BJ (cell line): ENCODE results near the gene NUDT16L1. TPM values are rescaled to one million over a fixed set of nuclear protein-coding genes. Genes with fewer than 3 reads are reported as not detected.

ENCODE experiments used
- CTCF ChIA-PET: fragments of 350-600 bp; formaldehyde crosslinking; extraction: SDS; loops from one replicate; lab custom pipeline; 2021; ENCODE audit warnings: antibody characterized with exemption, inconsistent platforms; lab: Yijun Ruan, JAX
- POLR2A ChIA-PET: fragments of 300-600 bp; sonication (Branson Sonifier 250); formaldehyde crosslinking; extraction: SDS; loops from one replicate; lab custom pipeline; 2021; ENCODE audit warnings: antibody characterized with exemption; lab: Charles Lee
- DNase-seq: peaks from one replicate; pipeline ENCODE4 v3.0.0-alpha.2; 2011; ENCODE audit warnings: low read depth
- H3K27me3 ChIP-seq: 2 replicates; pipeline ENCODE4 v1.6.0; 2011; ENCODE audit warnings: low read length; ENCODE audit not compliant: control insufficient read depth, insufficient read depth
- H3K36me3 ChIP-seq: 2 replicates; pipeline ENCODE4 v1.5.1; 2011; ENCODE audit warnings: low read length; ENCODE audit not compliant: control insufficient read depth, insufficient read depth
- H3K4me3 ChIP-seq: 2 replicates; pipeline ENCODE4 v1.5.1; 2011; ENCODE audit warnings: low read depth, mild to moderate bottlenecking, control low read depth, low read length
- CTCF ChIP-seq: IDR thresholded peaks from 2 replicates; pipeline ENCODE4 v1.5.1; 2011; ENCODE audit warnings: low read depth, mild to moderate bottlenecking, control low read depth, inconsistent platforms, low read length, moderate library complexity; ENCODE audit not compliant: insufficient read depth
- polyA plus RNA-seq: library from polyadenylated mRNA; depleted of rRNA; stranded (reverse); fragments of >200 nt; gene quantifications from 2 replicates; pipeline ENCODE4 v1.2.3, GENCODE V29; 2011

The NUDT16L1 gene
- polyA plus RNA-seq, 1 experiment = 33.3 TPM

GRCh38 chr16:4704491-4704890 is 11.1 kb downstream of the NUDT16L1 start:
- Histone ChIP-seq H3K4me3 (no peak overlapping the region), H3K27me3 (no peaks in the 10 kb centered on the region), H3K36me3 (peaks cover 25% of the 10 kb centered on the region)
- ChIA-PET CTCF (interaction anchor here (1.2 kb wide), 1 partner anchor 252 kb away, joined by 4 read pairs; no protein-coding TSS in a partner anchor), POLR2A (no interaction called here)
- no peak for TF ChIP-seq CTCF
- no peak for DNase-seq

DNA sequence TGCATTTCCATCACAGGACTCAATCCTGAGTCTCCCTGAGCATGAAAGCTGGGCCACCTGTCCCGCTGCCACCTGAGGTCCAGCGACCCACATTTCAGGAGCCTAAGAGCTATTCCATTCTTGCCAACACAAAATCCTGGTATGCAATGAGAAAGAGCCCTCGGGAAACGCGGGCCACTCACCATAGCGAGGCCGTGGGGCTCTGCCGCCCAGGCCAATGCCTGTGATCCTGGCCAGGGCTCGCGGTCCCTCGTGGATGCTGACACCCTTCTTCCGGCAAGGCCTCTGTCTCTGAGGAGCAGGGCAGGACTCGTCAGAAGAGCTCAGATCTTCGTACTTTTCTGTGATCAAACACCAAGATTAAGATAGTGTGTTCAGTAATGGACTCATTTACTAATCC is 11.6 kb downstream of the NUDT16L1 start:
- TF ChIP-seq CTCF = no peak
- ChIA-PET POLR2A (no interaction called here), CTCF (interaction anchor here (1.2 kb wide), 1 partner anchor 251 kb away, joined by 4 read pairs; no protein-coding TSS in a partner anchor)
- DNase-seq = no peak
- no peak overlapping the region for H3K4me3 ChIP-seq
- no peaks in the 10 kb centered on the region for H3K27me3 ChIP-seq
- H3K36me3 ChIP-seq = peaks cover 25% of the 10 kb centered on the region

DNA sequence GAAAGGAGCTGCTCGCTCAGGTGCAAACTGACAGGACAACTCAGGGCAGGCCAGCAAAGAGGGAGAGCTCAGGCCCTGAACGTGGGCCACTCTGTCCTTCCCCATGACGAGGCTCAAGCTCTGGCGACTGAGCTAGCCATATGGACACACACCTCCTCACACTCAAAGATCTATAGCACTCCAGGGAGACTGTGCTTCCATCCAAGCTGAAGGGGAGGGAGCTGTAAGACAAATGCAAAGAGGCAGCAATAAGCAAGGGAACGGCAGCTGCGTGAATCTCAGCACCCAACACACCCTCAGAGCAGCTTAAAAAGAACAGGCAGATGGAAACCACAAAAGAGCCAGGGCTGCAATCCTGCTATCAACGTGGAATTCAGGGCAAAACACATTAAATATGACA is 13.5 kb downstream of the NUDT16L1 start:
- Histone ChIP-seq H3K27me3 (no peaks in the 10 kb centered on the region), H3K4me3 (no peak overlapping the region), H3K36me3 (peaks cover 14% of the 10 kb centered on the region)
- no peak for DNase-seq
- ChIA-PET CTCF (no interaction called here), POLR2A (no interaction called here)
- TF ChIP-seq CTCF = no peak

DNA sequence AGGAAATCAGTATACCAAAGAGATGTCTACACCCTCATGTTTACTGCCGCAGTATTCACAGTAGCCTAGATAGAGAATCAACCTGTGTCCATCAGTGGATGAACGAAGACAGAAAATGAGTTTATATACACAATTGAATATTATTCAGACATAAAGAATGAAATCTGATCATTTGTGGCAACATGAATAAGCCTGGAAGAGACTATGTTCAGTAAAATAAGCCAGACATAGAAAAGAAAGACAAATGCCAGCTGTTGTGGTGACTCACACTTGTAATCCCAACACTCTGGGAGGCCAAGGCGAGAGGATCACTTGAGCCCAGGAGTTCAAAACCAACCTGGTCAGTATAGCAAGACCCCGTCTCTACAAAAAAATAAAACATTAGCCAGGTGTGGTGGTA is 16.1 kb downstream of the NUDT16L1 start:
- Histone ChIP-seq H3K4me3 (no peak overlapping the region), H3K36me3 (peaks cover 14% of the 10 kb centered on the region), H3K27me3 (no peaks in the 10 kb centered on the region)
- CTCF ChIA-PET = no interaction called here
- DNase-seq = no peak
- no peak for TF ChIP-seq CTCF
- POLR2A ChIA-PET = no interaction called here

DNA sequence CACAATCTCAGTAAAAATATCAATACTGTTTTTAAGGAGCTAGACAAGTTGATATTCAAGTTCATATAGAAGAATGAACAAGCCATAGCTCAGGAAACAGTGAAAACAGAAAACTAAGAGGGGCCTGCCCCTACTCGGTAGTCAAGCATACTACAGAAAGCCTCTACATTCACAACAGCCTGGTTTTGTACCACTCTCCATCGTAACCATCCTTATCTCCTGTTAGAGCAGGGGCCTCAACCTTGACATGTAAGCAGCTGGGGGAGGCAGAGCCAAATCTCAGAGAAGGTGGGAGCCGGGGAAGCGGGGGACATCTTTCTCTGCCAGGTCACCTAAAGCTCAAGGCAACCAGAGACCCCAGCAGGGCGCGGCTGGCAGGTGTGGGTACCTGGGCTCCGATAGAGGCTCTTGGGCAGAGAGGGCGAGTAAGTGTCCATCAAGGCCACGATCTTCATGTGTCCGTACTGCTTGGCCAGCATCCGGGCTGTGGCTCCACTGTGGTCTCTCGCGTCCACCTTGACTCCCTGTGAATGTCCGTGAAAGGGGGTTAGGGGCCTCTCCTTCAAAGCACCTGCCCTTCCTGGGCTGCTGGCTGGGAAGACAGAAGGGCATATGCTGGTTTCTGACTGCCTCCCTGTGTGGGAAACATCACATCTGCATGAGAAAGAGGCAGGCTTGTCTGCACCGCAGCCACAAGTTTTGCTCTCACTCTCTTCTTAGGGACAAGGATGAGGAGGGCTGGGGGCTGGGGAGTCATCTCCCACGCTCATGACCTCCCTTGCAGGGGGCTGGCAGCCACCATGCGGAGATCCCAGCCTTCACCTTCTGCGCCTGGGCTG is 20.5 kb downstream of the NUDT16L1 start:
- POLR2A ChIA-PET = no interaction called here
- Histone ChIP-seq H3K36me3 (peaks cover 14% of the 10 kb centered on the region), H3K4me3 (no peak overlapping the region), H3K27me3 (no peaks in the 10 kb centered on the region)
- CTCF ChIA-PET = interaction anchor here (1.4 kb wide), 1 partner anchor 10 kb away, joined by 3 read pairs; no protein-coding TSS in a partner anchor
- no peak for DNase-seq
- TF ChIP-seq CTCF = no peak
